WTC11 (cell line): ENCODE data around the gene ARHGAP21. TPM values are rescaled to one million over a fixed set of nuclear protein-coding genes. Genes with fewer than 3 reads are reported as not detected.
"Not testable (repeated sequence)": the region's sequence is repeated elsewhere in the genome, so short reads cannot be mapped to it uniquely, and the experiment has no call there.

ENCODE experiments used
- ATAC-seq: fragments of 200-7000 bp; cut with Tn5 transposase; 2 replicates; pipeline ENCODE4 v1.10.0; 2021; ENCODE audit warnings: mild to moderate bottlenecking, moderate library complexity
- CTCF ChIA-PET: fragments of 300-600 bp; sonication (Branson Sonifier 250); formaldehyde crosslinking; loops from one replicate; lab custom pipeline; 2021; ENCODE audit warnings: antibody characterized with exemption; lab: Charles Lee
- POLR2A ChIA-PET: fragments of 350-600 bp; sonication (Branson Sonifier 250); formaldehyde crosslinking; loops from one replicate; lab custom pipeline; 2021; ENCODE audit warnings: antibody characterized with exemption; lab: Charles Lee
- DNase-seq: peaks from one replicate; pipeline ENCODE4 v3.0.0; 2021; ENCODE audit warnings: low spot score
- H3K27ac Mint-ChIP-seq: 2 replicates; pipeline ENCODE4 v1.8.0; 2021; ENCODE audit warnings: mixed read lengths
- H3K27me3 Mint-ChIP-seq: 2 replicates; pipeline ENCODE4 v1.8.0; 2021; ENCODE audit warnings: low read depth, mild to moderate bottlenecking, moderate library complexity, mixed read lengths
- H3K36me3 Mint-ChIP-seq: 2 replicates; pipeline ENCODE4 v1.8.0; 2021; ENCODE audit warnings: mixed read lengths
- H3K4me1 Mint-ChIP-seq: 2 replicates; pipeline ENCODE4 v1.8.0; 2022; ENCODE audit warnings: mixed read lengths
- H3K4me3 Mint-ChIP-seq: 2 replicates; pipeline ENCODE4 v1.8.0; 2021; ENCODE audit warnings: mild to moderate bottlenecking, moderate library complexity, mixed read lengths
- H3K9me3 Mint-ChIP-seq: 2 replicates; pipeline ENCODE4 v1.8.0; 2021; ENCODE audit warnings: mixed read lengths
- FOXK1 ChIP-seq: sonication (generic); formaldehyde crosslinking; IDR thresholded peaks from 2 replicates; pipeline ENCODE4 v1.8.0; 2022; ENCODE audit warnings: mild to moderate bottlenecking, moderate library complexity, missing genetic modification reagents
- MYBL2 ChIP-seq: sonication (generic); formaldehyde crosslinking; IDR thresholded peaks from 2 replicates; pipeline ENCODE4 v1.8.1; 2023; ENCODE audit warnings: mild to moderate bottlenecking, moderate library complexity, missing genetic modification reagents
- NFATC4 ChIP-seq: fragments of 250-450 bp; sonication (Bioruptor Pico); IDR thresholded peaks from 2 replicates; pipeline ENCODE4 v1.9.0; 2021; ENCODE audit warnings: mild to moderate bottlenecking
- PRRX2 ChIP-seq: fragments of 250-450 bp; sonication (Bioruptor Pico); IDR thresholded peaks from 2 replicates; pipeline ENCODE4 v1.8.0; 2021; ENCODE audit warnings: mild to moderate bottlenecking
- RELA ChIP-seq: sonication (generic); formaldehyde crosslinking; IDR thresholded peaks from 2 replicates; pipeline ENCODE4 v1.8.1; 2022; ENCODE audit warnings: missing genetic modification reagents, mild to moderate bottlenecking, borderline replicate concordance
- SMAD4 ChIP-seq: sonication (generic); formaldehyde crosslinking; IDR thresholded peaks from 2 replicates; pipeline ENCODE4 v1.8.0; 2022; ENCODE audit warnings: mild to moderate bottlenecking, missing genetic modification reagents
- TEAD1 ChIP-seq: sonication (generic); formaldehyde crosslinking; IDR thresholded peaks from 2 replicates; pipeline ENCODE4 v1.8.0; 2022; ENCODE audit warnings: mild to moderate bottlenecking, missing genetic modification reagents
- ZNF396 ChIP-seq: fragments of 250-450 bp; sonication (Bioruptor Pico); IDR thresholded peaks from 2 replicates; pipeline ENCODE4 v1.8.0; 2021; ENCODE audit warnings: mild to moderate bottlenecking, moderate library complexity, borderline replicate concordance
- total RNA-seq: library from RNA; stranded (reverse); gene quantifications from 3 replicates; pipeline ENCODE4 v1.2.3, GENCODE V29; 2021
- TF ChIP-seq, protein P1 (sequence below): sonication (generic); formaldehyde crosslinking; IDR thresholded peaks from 2 replicates; pipeline ENCODE4 v1.8.1; 2022; ENCODE audit warnings: low read depth, missing genetic modification reagents, borderline replicate concordance
- TF ChIP-seq, protein P2 (sequence below): fragments of 250-450 bp; sonication (Bioruptor Pico); IDR thresholded peaks from 2 replicates; pipeline ENCODE4 v2.1.2; 2022; ENCODE audit warnings: mild to moderate bottlenecking, moderate library complexity
- TF ChIP-seq, protein P3 (sequence below): fragments of 250-450 bp; sonication (Bioruptor Pico); IDR thresholded peaks from 2 replicates; pipeline ENCODE4 v1.9.0; 2021; ENCODE audit warnings: mild to moderate bottlenecking
- TF ChIP-seq, protein P4 (sequence below): sonication (generic); formaldehyde crosslinking; IDR thresholded peaks from 2 replicates; pipeline ENCODE4 v1.8.1; 2023; ENCODE audit warnings: mild to moderate bottlenecking, missing genetic modification reagents

ARHGAP21 gene
- total RNA-seq, 1 experiment from 2014 or later = 33.8 TPM

DNA sequence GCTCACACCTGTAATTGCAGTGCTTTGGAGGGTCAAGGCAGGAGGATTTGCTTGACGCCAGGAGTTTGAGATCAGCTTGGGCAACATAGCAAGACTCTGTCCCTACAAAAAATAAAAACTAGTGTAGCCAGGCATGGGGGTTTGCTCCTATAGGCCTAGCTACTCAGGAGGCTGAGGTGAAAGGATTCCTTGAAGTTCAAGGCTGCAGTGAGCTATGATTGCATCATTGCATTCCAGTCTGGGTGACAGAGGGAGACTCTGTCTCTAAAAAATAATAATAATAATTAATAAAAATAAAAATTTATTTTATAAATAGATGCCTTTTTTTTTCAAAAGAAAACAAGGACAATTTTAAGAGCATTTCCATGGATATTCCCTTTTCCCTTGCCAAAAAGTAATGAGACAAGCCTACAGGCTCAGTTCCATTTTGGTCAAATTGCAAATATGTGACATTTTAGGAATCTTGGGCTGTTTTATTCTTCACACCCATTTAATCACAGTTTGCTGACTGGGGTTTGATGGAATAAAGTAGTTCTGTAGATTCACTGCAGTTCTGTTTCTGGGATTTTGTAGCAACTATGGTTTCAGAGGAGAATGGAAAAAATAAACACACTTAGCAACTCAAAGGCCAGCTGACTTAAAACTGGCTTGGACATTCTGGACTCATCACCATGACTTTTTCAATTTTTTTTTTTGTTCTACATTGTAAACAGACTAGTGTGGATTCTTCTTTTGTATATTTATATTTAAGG lies 48.4 kb upstream of the ARHGAP21 start (continued):
- TF ChIP-seq, protein P1, sequence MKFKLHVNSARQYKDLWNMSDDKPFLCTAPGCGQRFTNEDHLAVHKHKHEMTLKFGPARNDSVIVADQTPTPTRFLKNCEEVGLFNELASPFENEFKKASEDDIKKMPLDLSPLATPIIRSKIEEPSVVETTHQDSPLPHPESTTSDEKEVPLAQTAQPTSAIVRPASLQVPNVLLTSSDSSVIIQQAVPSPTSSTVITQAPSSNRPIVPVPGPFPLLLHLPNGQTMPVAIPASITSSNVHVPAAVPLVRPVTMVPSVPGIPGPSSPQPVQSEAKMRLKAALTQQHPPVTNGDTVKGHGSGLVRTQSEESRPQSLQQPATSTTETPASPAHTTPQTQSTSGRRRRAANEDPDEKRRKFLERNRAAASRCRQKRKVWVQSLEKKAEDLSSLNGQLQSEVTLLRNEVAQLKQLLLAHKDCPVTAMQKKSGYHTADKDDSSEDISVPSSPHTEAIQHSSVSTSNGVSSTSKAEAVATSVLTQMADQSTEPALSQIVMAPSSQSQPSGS (CRISPR knock-in tag) = no peak
- TF ChIP-seq, protein P2, sequence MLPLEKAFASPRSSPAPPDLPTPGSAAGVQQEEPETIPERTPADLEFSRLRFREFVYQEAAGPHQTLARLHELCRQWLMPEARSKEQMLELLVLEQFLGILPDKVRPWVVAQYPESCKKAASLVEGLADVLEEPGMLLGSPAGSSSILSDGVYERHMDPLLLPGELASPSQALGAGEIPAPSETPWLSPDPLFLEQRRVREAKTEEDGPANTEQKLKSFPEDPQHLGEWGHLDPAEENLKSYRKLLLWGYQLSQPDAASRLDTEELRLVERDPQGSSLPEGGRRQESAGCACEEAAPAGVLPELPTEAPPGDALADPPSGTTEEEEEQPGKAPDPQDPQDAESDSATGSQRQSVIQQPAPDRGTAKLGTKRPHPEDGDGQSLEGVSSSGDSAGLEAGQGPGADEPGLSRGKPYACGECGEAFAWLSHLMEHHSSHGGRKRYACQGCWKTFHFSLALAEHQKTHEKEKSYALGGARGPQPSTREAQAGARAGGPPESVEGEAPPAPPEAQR (CRISPR knock-in tag) = no peak
- TF ChIP-seq ZNF396 (CRISPR knock-in tag) (no peak), PRRX2 (CRISPR knock-in tag) (no peak)

- ATAC-seq, H3K4me3 Mint-ChIP-seq, H3K27ac Mint-ChIP-seq, DNase-seq, H3K27me3 Mint-ChIP-seq, CTCF ChIA-PET: not testable (repeated sequence)
- POLR2A ChIA-PET = interaction anchor here (0.6 kb wide), 1 partner anchor 383 kb away, joined by 3 read pairs; no protein-coding TSS in a partner anchor
- peaks cover 24% of the 10 kb centered on the region for H3K4me1 Mint-ChIP-seq
- peaks cover 40% of the 10 kb centered on the region for H3K9me3 Mint-ChIP-seq
- peaks cover 34% of the 10 kb centered on the region for H3K36me3 Mint-ChIP-seq
These were observed 41.3 kb upstream of the ARHGAP21 start for GRCh38 chr10:24764991-24765390.

DNA sequence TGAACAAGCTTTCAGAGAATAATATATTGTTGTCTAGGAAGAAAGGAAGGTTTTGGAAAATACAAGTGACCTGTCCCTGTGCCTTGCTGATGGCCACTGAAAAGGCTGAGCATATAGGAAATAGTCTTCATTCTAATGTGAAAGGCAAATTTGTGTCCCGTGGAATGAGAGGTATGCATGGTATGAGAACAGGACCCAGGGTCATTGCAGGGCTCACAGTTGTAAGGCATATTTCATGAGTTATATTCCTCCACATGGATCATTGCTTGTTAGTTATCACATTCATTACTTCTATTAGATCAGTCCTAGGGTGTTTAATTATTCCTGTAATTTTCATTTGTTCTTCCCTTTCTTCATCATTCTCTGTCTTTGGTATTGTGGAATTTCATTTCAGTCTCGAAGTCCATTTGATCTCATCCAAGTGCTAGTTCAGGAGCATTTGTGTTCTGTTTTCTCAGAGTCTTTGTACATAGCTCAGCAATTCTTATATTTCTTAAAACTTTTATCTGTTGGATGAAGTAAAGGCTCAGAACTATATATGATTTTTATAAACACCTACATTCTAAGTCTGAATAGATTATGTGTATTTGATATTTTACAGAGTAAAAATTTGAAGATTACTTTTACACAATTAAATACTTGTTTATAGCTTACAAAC lies 39.4 kb upstream of the ARHGAP21 start:
- Mint-ChIP-seq H3K4me3 (no peak overlapping the region), H3K27ac (peak overlapping the region; percentile 50), H3K4me1 (peaks cover 24% of the 10 kb centered on the region), H3K9me3 (peaks cover 40% of the 10 kb centered on the region), H3K27me3 (no peaks in the 10 kb centered on the region; the same call in 1 of the 2 replicates), H3K36me3 (peaks cover 34% of the 10 kb centered on the region)
- ATAC-seq = peak; percentile 97
- DNase-seq = no peak
- CTCF ChIA-PET = no interaction called here
- POLR2A ChIA-PET = interaction anchor here (1.0 kb wide), 1 partner anchor 38 kb away, joined by 3 read pairs; no protein-coding TSS in a partner anchor
- TF ChIP-seq FOXK1 (CRISPR knock-in tag) (no peak), TEAD1 (CRISPR knock-in tag) (peak; percentile 94; the same call in 1 of the 2 replicates), RELA (CRISPR knock-in tag) (no peak), NFATC4 (CRISPR knock-in tag) (no peak), SMAD4 (CRISPR knock-in tag) (no peak), MYBL2 (no peak)
- TF ChIP-seq, protein P3, sequence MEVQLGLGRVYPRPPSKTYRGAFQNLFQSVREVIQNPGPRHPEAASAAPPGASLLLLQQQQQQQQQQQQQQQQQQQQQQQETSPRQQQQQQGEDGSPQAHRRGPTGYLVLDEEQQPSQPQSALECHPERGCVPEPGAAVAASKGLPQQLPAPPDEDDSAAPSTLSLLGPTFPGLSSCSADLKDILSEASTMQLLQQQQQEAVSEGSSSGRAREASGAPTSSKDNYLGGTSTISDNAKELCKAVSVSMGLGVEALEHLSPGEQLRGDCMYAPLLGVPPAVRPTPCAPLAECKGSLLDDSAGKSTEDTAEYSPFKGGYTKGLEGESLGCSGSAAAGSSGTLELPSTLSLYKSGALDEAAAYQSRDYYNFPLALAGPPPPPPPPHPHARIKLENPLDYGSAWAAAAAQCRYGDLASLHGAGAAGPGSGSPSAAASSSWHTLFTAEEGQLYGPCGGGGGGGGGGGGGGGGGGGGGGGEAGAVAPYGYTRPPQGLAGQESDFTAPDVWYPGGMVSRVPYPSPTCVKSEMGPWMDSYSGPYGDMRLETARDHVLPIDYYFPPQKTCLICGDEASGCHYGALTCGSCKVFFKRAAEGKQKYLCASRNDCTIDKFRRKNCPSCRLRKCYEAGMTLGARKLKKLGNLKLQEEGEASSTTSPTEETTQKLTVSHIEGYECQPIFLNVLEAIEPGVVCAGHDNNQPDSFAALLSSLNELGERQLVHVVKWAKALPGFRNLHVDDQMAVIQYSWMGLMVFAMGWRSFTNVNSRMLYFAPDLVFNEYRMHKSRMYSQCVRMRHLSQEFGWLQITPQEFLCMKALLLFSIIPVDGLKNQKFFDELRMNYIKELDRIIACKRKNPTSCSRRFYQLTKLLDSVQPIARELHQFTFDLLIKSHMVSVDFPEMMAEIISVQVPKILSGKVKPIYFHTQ (CRISPR knock-in tag) = no peak
- TF ChIP-seq, protein P1 (CRISPR knock-in tag) = no peak
- TF ChIP-seq, protein P4, sequence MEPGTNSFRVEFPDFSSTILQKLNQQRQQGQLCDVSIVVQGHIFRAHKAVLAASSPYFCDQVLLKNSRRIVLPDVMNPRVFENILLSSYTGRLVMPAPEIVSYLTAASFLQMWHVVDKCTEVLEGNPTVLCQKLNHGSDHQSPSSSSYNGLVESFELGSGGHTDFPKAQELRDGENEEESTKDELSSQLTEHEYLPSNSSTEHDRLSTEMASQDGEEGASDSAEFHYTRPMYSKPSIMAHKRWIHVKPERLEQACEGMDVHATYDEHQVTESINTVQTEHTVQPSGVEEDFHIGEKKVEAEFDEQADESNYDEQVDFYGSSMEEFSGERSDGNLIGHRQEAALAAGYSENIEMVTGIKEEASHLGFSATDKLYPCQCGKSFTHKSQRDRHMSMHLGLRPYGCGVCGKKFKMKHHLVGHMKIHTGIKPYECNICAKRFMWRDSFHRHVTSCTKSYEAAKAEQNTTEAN (CRISPR knock-in tag) = no peak
